CD4-positive, alpha-beta T cell treated with Interleukin-4 for 4 hours (primary cell): Measurements from ENCODE around the gene HLA-B.
"Not testable (repeated sequence)": the region's sequence is repeated elsewhere in the genome, so short reads cannot be mapped to it uniquely, and the experiment has no call there.

Experiments
- DNase-seq: peaks from one replicate; pipeline ENCODE4 v3.0.0-alpha.2; 2020

The HLA-B gene

GRCh38 chr6:31381666-31382065, 24.7 kb upstream of the HLA-B start:
- no peak for DNase-seq

GRCh38 chr6:31379850-31380249, 22.9 kb upstream of the HLA-B start:
- DNase-seq = no peak

- DNase-seq = no peak
Measured at GRCh38 chr6:31378721-31379103, 21.7 kb upstream of the HLA-B start.

GRCh38 chr6:31378062-31378720, 21.2 kb upstream of the HLA-B start:
- no peak for DNase-seq

- no peak for DNase-seq
Measured at GRCh38 chr6:31377029-31377428, 20.1 kb upstream of the HLA-B start.

- no peak for DNase-seq
Measured at GRCh38 chr6:31375699-31376098, 18.7 kb upstream of the HLA-B start.

GRCh38 chr6:31374118-31374517, 17.1 kb upstream of the HLA-B start:
- not testable (repeated sequence) for DNase-seq

- no peak for DNase-seq
Measured at GRCh38 chr6:31368461-31368860, 11.5 kb upstream of the HLA-B start.

GRCh38 chr6:31366693-31367470, 9.9 kb upstream of the HLA-B start:
- DNase-seq = peak; percentile 75

- no peak for DNase-seq
Measured at GRCh38 chr6:31365864-31366263, 8.9 kb upstream of the HLA-B start.

GRCh38 chr6:31363811-31364210, 6.8 kb upstream of the HLA-B start:
- DNase-seq = no peak

- no peak for DNase-seq
Measured at GRCh38 chr6:31362751-31363150, 5.8 kb upstream of the HLA-B start.

GRCh38 chr6:31359581-31359980, 2.6 kb upstream of the HLA-B start:
- no peak for DNase-seq

GRCh38 chr6:31358302-31358701, 1.3 kb upstream of the HLA-B start:
- no peak for DNase-seq

GRCh38 chr6:31357886-31358285, 907 bp upstream of the HLA-B start:
- no peak for DNase-seq

GRCh38 chr6:31356216-31356945, 598 bp downstream of the HLA-B start:
- no peak for DNase-seq

- no peak for DNase-seq
Measured at GRCh38 chr6:31355583-31355948, 1.4 kb downstream of the HLA-B start.

- DNase-seq = no peak
Measured at GRCh38 chr6:31354864-31355582, 2.0 kb downstream of the HLA-B start.

- DNase-seq = no peak
Measured at GRCh38 chr6:31354158-31354863, 2.7 kb downstream of the HLA-B start.

- no peak for DNase-seq
Measured at GRCh38 chr6:31353384-31353945, 3.5 kb downstream of the HLA-B start.

- no peak for DNase-seq
Measured at GRCh38 chr6:31352683-31353383, 4.1 kb downstream of the HLA-B start.

- DNase-seq = no peak
Measured at GRCh38 chr6:31352310-31352682, 4.7 kb downstream of the HLA-B start.
